Myocyte (in vitro differentiated cells): ENCODE data around the gene MAGEF1. TPM values are rescaled to one million over a fixed set of nuclear protein-coding genes. Genes with fewer than 3 reads are reported as not detected.

ENCODE experiments used
- DNase-seq: peaks from one replicate; pipeline ENCODE4 v3.0.0-alpha.2; 2012; ENCODE audit warnings: low read depth
- total RNA-seq: library from RNA; depleted of rRNA; stranded (reverse); fragments of >200 nt; gene quantifications from 2 replicates; pipeline ENCODE4 v1.2.3, GENCODE V29; 2014

Gene MAGEF1
- total RNA-seq, 1 donor from 2014 or later: 111 TPM

DNA sequence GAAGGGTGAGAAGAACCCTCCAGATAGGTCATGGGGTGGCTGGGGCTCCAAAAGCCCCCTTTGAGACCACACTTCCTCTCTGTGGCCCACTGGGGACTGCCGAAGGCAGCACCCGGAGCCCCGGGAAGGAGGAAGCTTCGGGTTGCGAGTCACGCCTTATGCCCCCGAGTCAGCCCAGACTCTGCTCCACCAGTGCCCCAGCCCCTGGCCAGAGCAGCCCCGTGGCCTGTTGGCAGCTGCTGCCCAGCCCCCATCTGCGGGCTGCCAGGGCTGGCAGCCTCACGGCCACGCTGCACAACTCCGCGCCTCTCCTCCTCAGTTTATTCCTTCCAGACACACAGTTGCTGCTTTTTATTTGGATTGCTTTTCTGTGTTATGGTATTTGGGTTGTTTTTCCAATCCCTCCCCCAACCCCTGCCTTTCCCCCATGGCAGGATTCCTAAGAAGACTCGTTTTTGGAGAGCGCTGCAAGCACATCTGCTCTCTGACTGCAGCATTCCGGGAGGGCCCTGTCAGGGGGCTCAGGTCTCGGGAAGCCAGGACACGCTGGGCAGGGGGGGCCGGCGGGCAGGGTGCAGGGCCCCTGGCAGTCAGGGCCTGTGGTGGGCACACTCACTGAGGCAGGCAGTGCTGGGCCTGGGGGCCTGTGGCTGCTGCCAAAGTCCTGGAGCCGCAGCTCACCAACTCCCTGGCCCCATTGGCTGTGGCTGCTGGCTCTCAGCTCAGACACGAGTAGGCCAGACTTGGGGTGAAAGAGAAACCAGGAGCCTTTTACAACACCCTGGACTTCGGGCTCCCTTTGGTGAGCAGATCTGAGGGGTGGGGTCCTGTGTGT is 20.2 kb downstream of the MAGEF1 start:
- DNase-seq: peak; percentile 77

DNA sequence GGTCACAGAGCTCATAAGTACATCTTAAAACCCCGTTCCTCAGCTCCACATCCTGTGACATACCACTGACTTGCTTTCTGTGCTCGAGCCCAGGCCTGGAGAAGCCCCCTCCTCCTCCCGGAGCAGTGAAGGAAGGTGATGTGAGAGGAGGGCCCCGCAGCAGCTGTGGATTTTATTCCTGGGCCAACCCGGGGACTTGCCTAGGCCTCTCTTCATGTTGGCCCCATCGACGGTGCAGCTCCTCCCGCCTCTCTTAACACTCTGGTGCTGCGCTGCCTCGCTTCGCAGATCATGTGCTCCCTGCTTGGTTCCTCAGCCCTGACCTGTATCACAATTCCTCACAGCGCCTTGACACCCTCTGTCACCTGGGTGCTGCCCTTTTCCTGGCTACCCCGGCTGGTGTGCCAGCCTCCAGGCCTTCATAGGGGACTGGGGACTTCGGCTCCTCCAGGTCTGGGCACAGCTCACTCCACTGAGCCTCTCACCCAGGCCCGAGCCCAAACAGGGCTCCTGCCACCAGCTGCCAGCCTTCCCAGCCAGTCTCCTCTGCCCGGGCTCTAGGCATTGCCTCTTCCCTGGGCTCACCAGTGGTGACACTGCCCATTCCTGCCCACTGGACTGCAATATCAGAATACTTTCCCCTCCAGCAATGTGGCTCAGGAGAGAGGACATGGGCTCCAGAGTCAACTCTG is 21.5 kb downstream of the MAGEF1 start:
- DNase-seq: no peak

DNA sequence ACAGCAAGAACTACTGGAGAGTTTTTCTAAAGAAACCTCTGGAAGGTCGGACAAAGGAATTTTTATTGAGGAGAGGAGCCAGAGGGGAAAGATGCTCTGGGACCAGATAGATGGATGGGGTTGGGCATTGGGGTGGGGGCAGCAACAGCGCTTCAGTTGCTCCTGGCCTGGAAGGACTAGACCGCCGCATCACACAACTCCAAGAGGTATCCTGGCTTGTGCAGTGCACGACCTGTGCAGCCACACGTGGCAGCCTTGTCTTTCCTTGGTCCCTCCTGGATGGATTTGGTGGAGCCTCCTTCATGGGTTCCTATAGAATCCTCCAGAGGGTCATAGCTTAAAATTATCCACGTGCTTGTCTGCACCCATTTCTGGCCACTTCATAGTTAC is 23.0 kb downstream of the MAGEF1 start:
- no peak for DNase-seq

DNA sequence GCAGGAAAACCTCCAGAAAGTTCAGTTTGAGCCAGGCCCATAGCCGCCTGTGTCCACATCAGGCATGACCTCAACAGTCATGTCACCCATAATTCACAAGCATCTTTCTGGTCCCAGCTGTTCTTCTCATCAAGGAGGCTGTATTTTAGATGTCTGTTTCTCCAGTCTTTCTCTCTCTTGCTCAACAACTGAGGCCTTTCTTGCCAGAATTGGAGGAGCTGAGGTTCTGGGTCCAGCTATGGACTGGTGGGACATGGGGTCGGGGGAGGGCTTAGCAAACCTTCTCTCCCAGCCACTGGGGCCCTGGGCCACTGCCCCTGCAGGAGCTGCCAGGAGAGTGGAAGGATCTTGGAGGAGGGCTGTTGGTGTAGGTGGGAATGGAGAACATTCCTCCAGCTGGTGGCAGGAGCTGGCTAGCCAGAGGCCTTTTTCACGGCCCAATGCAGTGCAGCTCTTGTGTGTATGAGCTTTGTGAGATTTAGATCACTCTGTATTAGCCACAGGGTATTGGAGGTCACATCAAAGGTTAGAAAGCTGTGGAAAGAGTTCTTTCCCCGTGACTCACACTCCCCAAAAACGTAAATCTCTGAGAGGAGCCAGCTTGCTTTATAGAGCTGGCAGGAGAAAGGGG is 23.5 kb downstream of the MAGEF1 start:
- peak; percentile 80 for DNase-seq

DNA sequence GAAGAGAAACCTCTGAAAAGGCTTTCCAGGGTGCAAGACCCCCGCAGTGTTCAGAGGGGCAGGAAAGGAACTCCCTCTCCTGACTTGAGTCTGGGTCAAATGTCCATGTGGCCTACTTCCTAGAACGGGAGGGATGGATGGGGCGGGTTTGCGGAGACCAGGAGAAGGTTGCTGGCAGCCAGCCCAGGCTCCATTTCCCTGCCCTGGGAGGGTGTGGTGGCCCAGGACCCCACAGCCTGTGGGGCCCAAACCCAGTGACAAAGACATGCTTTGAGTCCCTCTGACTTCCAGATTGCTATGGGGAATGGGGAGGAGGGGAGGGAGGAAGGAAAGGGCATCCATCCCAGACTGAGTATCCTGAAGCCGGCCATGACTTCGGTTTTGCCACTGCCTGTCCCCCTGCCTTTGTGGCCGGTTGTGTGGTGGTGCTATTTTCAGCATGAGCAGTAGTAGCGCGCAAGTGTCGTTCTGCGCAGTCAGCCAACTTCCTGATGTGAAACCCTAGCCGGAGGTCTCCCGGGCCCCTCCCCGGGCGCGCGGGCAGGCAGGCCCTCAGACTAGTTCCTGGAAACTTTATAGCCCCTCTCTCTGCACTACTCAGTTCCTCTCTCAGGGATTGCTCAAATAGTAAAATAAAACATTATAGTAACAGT is 24.4 kb downstream of the MAGEF1 start:
- DNase-seq: no peak

DNA sequence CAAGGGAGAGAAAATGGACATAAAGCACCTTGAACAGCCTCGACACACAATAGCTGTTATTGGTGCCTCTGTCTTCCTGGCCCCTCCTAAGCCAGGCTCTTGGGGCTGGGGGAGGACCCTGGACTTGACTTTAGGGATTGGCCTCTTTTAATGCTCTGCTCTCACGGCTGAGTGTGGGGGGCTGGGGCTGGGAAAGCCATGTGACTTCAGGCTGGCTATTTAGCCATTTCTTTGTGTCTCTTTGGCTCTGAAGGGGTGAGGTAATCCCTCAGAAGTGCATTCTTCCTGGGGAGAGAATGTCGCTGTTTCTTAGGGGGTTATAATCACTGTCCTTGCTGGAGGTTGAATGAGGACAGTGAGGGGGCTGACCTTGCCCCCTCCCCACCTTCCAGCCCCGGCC is 26.2 kb downstream of the MAGEF1 start:
- DNase-seq: peak; percentile 42

DNA sequence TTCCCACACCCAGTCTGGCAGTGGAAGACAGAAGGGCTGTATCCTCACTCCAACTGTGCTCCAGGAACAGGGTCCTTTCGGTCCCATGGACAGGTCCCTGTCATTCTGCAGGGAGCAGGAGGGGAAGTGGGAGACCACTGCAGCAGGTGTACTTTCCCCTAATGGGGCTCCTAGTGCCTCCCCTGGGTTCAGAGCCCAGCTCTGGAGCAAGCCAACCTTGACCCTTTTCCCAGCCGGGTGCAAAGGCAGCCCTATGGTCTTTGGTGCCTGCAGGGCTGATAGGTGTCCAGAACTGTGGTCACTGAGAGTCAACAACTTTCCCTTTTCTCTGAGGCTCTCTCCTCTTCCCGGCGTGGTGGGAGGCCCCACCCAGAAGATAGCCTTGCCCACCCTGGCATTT is 26.8 kb downstream of the MAGEF1 start:
- no peak for DNase-seq

DNA sequence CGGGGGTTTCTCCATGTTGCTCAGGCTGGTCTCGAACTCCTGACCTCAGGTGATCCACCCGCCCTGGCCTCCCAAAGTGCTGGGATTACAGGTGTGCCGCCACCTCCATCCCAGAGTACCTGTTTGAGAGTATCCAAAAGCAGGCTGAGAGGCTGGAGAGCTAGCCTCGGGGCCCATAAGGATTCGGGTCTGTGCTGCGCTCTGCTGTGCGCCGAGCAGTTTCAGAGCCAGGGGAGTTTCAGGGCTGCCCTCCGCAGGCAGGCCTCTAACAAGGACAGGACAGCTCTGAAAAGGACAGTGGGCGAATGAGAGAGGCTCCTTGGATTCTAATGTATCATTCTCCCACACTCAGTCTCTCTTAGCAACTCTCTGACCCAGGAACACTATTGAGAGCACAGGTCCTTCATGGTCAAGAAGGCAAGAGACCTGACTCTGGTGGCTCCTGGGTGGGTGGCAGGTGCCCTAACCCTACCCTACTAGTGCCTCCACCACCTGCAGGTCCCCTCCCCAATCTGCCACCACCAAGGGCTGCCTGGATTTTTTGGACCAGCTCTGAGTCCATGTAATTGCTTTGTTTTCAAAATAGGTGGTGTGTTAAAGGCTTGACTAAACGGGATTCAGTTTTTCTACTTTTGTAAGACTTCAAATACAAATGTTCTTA is 27.8 kb downstream of the MAGEF1 start:
- DNase-seq: no peak

DNA sequence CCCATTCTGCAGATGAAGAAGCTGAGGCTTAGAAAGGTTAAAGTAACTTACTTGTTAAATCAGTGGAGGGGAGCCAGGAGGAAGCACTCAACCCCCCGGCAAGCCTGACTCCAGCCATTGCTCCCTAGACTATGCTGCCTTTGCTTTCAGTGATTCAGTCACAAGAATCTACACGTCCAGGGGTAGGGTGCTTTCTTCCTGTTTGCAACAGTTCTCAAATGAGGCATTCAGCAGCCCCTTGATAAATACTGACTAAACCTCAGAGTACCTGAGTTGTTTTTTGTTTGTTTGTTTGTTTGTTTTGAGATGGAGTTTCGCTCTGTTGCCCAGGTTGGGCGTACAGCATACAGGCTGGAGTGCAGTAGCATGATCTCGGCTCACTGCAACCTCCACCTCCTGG is 28.6 kb downstream of the MAGEF1 start:
- DNase-seq: no peak

DNA sequence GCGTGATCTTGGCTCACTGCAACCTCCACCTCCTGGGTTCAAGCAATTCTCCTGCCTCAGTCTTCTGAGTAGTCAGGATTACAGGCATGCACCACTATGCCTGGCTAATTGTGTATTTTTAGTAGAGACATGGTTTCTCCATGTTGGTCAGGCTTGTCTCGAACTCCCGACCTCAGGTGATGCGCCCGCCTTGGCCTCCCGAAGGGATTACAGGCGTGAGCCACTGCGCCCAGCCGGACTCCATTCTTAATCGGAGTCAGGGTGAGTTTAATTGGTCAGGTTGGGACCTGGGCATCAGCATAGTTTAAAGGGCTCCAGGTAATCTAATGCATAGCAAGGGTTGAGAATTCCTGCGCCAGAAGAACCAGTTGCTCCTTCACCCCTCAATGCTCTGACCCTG is 29.2 kb downstream of the MAGEF1 start:
- DNase-seq: no peak

DNA sequence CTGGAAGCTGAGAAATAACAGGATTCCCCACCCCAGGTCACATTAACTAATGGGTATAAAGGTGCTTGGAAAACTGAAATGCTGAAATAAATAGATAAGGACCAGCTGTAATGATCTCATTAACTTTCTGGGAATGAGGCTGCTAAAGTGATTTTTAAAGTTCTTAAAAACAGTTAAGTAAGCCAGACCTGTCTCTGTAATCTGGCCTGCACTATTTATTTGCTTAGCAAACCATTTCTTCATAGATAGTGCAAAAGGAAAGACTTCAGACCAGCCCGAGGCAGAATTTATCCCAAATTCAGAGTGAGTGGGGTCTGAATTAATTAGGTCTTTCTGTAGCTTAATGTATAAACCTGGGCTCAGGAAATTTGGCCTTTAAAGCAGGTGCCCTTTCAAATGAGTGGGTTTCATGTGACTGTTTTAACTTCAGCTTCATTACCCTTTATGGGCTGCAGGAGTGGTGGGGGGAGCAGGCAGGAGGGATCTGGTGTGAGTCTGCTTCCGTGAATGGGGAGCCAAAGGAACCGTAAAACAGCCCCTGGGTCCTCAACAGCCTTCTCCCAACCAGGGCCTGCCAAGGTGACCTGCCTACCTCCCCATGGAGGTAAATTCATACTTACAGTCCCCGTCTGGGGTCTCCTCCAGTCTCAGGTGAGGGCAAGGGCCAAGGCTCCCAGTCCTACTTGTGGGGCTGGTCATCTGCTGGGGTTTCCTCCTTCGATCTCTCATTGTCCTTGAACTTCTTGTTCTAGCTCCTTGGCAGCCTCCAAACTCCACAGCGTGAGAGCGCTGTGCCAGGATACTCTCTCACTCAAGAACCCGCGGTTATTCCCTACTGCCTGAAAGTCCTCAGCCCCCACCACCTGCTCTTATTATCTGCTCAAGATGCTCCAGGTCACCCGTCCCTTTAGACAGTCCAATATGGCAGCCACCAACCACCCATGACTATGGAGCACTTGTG is 31.2 kb downstream of the MAGEF1 start:
- no peak for DNase-seq

DNA sequence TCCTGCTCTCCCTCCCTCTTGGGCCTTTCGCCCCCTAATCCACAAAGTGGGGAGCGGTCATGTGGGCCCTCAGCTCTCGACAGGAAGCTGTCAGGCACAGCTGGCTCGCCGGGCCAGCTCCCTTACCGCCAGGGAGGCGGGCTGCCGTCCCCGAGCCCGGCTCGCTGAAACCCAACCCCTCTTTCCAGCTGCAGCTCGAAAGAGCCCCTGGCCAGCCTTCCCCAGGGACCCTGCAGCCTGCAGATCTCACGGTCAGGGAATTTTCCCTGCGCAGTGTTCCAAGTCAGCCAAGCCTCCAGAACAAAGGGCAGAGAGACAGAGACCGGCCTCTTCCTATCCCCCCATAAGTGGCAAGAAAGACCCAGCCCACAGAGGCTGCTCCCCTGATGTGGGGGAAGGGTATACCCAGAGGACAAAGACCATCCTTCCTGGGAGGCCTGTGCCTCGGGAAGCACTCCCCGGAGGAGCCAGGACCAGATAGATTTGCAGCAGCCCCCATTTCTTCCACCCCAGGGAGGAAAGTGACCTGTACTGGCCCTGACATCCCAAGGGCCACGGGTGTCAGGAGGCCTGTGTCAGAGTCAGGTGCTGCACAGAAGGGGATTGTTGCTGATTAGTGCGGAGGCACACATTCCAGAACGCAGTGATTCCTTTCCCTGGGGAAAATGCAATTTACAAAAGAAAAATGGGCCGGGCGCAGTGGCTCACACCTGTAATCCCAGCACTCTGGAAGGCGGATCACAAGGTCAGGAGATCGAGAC is 32.6 kb downstream of the MAGEF1 start:
- peak; percentile 82 for DNase-seq

DNA sequence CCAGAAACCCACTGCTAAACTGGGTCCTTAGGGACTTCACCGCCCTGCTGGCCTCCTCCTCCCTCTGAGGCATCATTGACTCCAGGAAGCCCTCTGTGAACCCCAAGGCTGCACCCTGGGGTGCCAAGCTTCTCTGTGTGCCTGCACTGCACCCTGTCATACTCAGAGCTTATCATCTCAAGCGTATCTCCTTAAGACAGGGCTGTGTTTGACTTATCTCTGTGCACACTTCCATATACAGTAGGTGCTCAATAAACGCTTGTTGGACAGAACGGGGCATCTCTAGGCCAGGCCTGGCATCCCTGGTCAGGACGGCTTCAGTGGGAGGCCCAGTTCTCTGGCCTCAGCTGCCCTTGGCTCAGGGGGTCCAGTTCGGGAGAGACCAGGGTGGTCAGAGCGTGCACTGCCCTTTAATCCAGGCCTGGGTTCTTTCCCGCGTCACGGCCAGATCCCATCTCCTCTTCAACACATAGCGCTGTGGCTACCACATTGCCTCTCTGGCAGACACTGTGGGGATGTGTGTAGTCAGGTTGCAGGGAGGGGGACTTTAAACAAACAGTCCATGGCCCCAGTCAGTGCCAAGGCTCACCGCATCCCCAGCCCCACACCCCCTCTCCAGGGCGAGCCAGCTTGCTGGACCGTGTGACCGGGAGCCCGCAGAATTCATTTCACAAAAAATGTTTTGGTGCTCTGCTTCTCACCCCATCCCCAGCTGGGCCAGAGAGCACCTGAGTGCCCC is 33.4 kb downstream of the MAGEF1 start:
- no peak for DNase-seq

DNA sequence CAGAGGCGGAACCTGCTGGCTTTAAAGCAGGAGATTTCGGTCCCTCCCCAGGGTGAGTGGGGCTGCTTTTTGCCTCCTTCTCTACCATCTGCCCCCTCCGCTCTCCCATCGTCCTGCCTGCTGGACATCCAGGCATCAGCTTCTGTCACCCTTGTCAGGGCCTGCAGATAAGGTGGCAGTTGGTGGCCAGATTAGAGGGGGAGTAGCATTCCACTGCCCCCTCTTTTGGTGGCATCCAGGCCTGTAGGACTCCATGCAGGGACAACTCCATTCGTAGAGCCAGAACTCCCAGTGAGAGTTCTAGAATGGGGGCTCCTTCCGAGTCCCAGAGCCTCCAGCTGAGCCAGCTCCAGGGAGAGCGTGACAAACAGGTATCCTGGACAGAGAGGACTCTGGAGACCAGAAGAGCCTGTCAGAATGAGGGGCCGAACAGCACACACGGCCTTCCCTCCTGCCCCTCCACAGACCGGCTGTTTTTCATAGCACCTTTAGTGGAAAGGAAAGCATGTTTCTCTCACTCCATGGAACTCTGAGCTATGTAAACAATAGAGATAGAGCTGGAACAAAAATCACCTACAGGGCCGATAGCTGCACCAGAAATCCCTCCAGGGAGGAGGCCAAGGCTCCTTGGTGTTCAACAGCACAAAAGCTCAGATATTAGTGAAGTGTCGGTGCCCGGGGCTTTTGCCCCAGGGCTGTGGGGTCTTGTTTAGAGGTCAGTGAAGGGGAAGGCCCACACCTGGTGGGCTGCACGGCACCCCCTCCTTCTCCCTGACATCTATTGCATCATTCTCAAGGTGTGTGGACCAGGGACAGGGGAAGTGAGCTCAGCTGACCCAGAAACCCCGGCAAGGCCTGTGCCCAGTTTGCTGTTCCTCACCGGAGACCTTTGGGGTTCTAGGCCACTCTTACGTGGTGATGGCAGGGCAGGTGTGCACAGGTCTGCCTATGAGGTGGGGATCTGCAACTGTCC is 34.2 kb downstream of the MAGEF1 start:
- DNase-seq: no peak

DNA sequence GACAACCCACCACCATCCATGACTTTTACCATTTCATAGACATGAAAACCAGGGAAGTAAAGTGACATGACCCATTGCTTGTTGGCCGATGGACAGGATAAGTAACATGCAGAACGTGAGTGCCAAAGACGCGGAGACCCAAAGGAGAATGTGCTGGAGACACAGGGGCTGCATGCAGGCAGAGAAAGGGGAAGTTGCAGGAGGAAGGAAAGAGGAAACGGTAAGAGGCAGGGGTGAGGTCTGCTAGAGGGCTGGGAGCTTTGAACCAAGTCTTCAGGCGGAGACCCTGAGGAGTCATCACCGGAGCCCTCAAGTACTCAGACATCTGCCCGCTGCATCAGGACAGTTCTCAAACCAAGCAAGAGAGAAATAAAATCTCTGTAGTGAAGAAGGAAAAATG is 34.9 kb downstream of the MAGEF1 start:
- no peak for DNase-seq

DNA sequence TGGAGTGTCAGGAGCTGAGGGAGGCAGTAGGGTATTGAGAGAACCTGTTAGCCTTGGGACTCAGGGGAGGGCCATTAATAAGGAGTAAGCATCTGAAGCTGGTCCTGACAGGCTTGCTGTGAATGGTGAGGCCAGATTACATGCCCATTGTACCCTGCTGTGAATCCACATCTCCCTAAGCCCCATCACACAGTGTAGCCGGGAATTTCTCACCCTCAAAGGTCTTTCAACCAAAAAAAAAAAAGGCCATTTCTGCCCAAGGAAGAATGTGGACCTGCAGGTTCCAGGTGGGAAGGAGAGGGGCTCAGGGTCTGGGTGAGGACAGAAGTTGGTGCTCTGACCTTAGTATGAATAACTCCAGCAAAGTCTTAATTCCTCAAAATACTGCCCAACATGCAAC is 37.2 kb downstream of the MAGEF1 start:
- no peak for DNase-seq
